GM18505 (cell line): ENCODE measurements around the gene SHC3.

Source experiments
- ATAC-seq: cut with Tn5 transposase; IDR thresholded peaks from one replicate; pipeline ENCODE4 v1.9.1; 2021; ENCODE audit not compliant: unreplicated experiment
- POLR2A ChIP-seq: IDR thresholded peaks from 4 replicates; pipeline ENCODE4 v1.6.1; 2011; ENCODE audit warnings: borderline replicate concordance; ENCODE audit not compliant: insufficient read depth, insufficient read length; ENCODE audit errors: extremely low read depth

Gene SHC3

DNA sequence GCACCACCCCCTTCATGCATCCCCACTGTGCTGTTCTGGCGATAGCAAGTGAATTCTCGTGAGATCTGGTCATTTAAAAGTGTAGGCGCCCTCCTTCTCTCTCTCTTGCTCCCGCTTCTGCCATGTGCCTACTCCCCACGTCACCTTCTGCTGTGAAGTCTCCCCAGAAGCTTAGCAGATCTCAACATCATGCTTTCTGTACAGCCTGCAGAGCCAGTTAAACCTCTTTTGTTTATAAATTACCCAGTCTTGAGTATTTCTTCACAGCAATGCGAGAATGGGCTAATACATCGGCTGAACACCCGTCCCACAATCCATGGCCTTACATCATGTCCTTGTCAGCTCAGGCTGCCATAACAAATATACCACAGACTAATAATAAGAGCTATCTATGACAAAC lies 17.4 kb downstream of the SHC3 start:
- no peak for TF ChIP-seq POLR2A
- no peak for ATAC-seq

DNA sequence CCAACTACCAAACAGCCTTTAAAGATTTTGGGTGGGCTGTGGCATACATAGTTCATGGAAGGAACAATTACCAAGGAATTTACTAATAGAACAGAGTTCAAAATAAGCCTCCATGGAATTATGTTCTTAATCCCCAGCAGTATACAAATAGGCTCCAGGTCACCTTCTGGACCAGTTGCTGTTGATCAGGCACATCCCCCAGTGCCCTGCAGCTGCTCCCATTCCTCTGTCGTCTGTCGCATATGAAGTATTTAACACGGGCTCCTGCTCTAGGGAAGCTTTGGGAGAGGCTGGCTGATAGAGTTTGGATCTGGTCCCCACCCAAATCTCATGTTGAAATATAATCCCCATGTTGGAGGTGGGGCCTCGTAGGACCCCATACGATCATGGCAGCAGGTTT lies 17.8 kb downstream of the SHC3 start:
- no peak for TF ChIP-seq POLR2A

DNA sequence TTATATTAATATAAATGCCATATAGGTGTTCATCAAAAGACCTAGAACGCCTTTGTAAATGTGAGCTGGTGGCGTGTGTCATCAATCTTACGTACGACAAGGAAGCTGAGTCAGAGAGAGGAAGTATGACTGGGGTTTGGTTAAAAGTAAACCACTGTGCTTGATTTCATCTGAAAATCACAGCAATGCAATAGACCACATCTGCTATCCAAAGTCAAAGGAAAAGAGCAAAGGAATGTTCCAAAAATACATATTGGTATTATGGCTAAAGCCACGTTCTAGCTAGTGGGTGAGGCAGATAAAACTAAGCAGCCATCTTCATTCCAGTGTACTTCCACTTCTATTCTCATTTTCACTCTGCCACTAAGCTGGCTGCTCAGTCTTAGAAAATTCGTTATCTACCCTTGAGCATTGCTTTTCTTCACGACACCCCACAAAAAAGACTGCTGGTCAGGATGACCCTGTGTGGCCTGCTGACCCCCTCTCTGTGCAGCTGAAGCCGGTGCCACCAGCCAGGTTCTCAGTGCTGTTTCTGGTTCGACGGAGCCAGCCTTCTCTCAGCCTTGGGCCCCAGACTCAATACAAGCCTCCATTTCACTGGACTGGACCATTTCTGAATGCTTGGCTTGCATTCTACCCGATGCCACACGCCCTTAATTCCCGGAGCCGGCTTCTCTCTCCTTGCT lies 23.8 kb downstream of the SHC3 start:
- TF ChIP-seq POLR2A = no peak
- no peak for ATAC-seq

More for the DNA sequence above, 17.8 kb downstream of the SHC3 start:
- no peak for ATAC-seq

DNA sequence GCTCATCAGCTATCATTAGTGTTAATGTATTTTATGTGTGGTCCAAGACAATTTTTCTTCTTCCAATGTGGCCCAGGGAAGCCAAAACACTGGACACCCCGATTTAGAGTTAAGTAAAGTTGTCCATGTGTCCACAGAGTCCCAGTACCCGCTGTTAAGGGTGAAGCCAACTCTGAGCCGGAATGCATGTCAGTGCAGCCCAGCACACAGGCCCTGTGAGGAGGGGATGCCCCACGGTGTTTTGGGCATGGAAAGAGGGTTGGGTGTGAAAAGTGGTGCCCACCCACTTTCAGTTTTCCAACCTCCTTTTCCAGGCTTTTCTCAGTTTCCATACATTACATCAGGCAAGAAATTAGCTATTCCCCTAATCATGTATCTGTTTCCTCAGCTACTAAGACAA lies 24.4 kb downstream of the SHC3 start:
- no peak for TF ChIP-seq POLR2A
- ATAC-seq = no peak

DNA sequence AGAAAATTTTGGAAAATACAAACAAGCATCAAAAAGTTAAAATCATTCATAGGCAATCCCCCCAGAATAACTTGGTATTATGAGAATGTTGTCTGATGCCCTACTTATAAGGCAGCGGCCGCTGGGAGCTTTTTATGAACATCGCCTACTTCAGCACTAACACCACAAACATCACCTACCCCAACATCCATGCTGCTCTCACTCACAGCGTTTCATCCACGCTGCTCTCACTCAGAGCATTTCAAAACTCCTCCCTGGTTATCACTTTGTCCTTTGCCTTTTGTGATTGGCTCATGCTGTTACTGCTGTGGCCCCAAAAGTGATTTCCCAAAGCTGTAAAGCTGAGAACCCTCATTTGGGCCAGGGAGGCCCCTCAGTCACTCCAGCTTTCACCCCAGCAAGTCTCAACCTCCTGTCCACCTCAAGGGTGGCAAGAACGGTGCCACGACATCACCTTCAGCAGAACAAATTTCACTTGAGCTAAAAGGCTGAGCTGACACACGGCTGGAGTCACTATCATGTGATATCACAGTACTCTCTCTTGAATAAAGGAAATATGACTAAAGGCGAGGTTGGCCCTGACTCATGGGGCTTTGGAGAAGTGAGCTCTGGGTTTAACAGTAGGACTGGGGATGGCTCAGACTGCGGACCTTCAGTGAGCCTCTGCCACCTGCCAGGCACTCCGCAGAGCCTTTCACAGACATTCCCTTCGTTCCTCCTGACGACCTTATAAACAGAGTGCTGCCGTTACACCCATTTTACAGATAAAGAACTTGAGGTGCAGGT lies 25.2 kb downstream of the SHC3 start:
- TF ChIP-seq POLR2A = no peak
- no peak for ATAC-seq

DNA sequence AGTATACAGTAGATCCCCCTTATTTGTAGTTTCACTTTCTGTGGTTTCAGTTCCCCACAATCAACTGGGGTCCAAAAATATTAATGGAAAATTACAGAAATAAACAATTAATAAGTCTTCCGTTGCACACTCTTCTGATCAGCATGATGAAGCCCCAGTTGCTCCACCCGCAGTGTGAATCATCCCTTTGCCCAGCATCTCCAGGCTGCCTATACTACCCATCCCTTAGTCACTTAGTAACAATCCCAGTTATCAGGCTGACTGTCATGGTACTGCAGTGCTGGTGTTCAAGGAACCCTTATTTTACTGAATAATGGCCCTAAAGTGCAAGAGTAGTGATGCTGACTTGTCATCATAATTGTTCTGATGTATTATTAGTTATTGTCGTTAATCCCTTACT lies 28.9 kb downstream of the SHC3 start:
- ATAC-seq = no peak
- no peak for TF ChIP-seq POLR2A

DNA sequence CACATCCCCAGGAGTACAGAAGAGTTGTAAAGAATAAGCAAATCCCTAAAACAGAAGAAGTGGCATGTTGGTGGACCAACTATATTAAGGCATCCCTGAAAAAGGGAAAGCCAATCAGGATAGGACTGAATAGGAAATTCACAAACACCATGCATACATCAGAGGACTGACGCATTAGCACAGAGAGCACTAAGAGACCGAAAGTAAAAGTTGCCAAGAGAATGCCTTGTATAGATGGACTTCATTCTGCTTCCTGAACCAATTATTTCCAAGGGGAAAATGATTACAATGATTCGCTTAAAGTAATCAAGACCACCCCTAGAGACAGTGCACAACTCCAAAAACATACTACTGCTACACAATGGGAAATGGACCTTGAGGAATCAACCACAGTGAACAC lies 33.5 kb downstream of the SHC3 start:
- no peak for ATAC-seq

DNA sequence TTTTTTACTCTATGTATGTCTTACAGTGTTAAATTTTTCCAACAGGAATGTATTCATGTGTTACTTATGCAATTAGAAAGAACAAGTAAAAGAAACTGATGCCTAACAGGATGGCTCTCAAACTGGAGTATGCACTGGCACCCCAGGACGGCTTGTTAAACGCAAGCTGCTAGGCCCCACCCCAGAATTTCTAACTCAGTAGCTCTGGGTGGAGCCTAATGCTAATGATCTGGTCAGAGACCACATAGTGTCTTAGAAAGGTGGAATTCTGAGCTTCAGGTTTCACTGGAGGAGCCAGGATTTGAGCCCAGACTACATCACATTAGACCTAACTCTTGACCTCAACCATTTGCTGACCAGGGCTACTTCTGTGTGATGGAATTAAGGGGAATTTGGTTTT lies 34.4 kb downstream of the SHC3 start:
- no peak for TF ChIP-seq POLR2A
- no peak for ATAC-seq

More for the DNA sequence above, 33.5 kb downstream of the SHC3 start:
- TF ChIP-seq POLR2A = no peak

DNA sequence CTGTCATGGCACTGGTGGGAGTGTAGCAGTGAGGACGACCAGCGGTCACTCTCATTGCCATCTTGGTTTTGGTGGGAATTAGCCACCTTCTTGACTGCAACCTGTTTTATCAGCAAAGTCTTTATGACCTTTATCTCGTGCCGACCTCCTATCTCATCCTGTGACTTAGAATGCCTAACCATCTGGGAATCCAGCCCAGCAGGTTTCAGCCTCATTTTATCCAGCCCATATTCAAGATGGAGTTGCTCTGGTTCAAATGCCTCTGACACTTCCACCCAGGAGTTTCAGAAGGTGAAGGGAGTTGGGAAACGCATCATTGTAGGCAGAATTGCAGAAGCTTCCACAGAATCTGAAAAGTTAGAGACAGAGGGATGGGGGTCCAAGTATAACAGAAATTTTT lies 35.4 kb downstream of the SHC3 start:
- no peak for ATAC-seq
- no peak for TF ChIP-seq POLR2A

DNA sequence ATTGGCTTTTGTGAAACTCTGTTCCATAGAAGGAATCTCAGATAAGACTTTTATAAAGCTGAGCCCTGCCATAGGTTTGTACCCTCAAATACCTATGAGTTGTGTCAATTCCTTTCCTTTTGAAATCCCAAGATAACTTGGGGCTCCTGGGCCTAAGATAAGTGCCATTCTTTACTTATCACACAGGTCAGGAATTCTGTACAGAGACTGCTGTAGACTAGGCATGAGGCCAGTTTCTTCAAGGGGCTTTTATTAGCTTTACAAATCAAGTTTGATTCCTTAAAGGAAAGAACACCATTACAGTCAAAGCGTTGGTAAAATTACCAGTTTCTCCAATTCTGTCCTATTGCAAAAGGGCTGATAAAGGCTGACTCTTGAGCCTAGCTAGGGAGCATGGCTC lies 39.2 kb downstream of the SHC3 start:
- no peak for TF ChIP-seq POLR2A
- no peak for ATAC-seq

DNA sequence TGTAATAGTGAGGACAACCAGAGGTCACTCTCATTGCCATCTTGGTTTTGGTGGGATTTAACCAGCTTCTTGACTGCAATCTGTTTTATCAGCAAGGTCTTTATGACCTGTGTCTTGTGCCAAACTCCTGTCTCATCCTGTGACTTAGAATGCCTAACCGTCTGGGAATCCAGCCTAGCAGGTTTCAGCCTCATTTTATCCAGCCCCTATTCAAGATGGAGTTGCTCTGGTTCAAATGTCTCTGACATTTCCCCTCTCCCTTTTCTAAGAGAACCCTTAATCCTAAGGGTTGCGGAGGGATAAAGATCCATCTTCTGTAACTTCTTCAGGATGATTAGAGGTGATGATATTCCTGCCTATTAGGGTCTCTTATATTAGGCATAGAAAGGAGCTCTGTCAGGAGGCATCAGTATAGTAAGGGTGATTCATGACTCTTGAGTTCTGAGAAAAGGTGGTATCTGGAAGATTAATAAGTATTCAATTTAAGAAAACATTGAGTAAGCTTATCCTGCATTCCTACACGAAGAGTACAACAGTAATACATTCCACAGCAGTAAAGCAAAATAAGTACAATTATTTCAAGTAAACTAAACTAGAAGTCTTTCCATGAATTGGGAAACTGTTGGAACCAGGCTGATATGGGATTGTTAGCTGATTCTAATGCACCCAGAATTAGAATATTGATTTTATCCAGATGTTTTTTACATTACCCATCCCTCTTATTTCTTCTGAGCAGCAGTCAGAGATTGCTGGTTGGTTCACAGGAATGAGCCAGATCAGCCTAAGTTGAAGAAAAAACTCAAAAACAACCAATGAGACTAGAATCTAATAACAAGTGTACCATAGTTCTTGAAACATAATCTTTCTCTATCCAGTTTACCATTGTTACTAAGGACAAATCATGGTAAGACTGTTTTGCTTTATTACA lies 39.9 kb downstream of the SHC3 start:
- no peak for ATAC-seq
- no peak for TF ChIP-seq POLR2A

DNA sequence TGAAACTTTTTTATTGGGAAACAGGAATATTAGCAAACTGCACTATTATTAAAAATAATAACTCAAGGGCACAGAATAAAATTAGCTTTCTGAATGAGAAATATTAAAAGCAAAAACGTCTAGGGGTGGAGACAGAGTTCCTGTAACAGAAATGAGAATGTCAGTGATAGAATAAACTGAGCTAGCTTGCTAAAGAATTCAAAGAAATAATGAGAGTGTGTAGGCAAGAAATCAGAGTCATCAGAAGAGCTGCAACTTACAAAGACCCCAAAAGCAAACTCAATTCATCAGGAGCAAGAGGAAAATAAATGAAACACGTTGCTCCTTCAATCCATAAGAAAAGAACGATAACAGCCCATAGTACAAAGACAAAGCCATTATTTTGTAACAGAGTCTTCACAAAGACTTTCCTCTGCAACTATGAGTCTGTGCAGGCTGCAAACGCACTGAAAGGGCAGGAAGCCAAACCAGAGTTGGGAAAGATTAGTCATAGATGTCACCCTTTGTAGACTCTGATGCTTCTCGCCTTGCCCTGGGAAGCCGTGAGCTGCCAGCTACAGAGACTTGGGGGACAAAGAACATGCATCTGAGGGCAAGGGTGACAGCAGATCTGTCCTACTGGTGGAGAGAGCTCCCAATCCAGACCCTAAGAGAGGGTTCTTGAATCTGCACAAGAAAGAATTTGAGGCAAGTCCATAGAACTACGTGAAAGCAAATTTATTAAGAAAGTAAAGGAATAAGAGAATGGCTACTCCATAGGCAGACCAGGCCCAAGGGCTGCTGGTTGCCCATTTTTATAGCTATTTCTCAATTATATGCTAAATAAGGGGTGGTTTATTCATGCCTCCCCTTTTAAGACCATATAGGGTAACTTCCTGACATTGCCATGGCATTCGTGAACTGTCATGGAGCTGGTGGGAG lies 40.8 kb downstream of the SHC3 start:
- no peak for TF ChIP-seq POLR2A
- no peak for ATAC-seq
